GM19455 (cell line): Measurements from ENCODE around the gene AKT1.

Source experiments
- ATAC-seq: cut with Tn5 transposase; IDR thresholded peaks from one replicate; pipeline ENCODE4 v1.9.1; 2021; ENCODE audit not compliant: unreplicated experiment

AKT1 gene

GRCh38 chr14:104800015-104800770 lies 4.6 kb upstream of the AKT1 start:
- ATAC-seq = peak; percentile 51

- ATAC-seq = no peak
Measured at GRCh38 chr14:104799244-104800014, 3.9 kb upstream of the AKT1 start.

GRCh38 chr14:104798300-104799243 lies 3.0 kb upstream of the AKT1 start:
- no peak for ATAC-seq

- ATAC-seq = no peak
Measured at GRCh38 chr14:104797115-104798044, 1.8 kb upstream of the AKT1 start.

GRCh38 chr14:104796687-104797081 lies 1.1 kb upstream of the AKT1 start:
- ATAC-seq = no peak

- no peak for ATAC-seq
Measured at GRCh38 chr14:104795781-104796686, 486 bp upstream of the AKT1 start.

GRCh38 chr14:104794631-104794992 lies 936 bp downstream of the AKT1 start:
- no peak for ATAC-seq

GRCh38 chr14:104794099-104794498 lies 1.4 kb downstream of the AKT1 start:
- no peak for ATAC-seq

- no peak for ATAC-seq
Measured at GRCh38 chr14:104793703-104793959, 1.9 kb downstream of the AKT1 start.

- no peak for ATAC-seq
Measured at GRCh38 chr14:104792945-104793702, 2.4 kb downstream of the AKT1 start.

GRCh38 chr14:104792101-104792884 lies 3.3 kb downstream of the AKT1 start:
- ATAC-seq = no peak

GRCh38 chr14:104791425-104791824 lies 4.1 kb downstream of the AKT1 start:
- no peak for ATAC-seq

GRCh38 chr14:104789752-104790743 lies 5.5 kb downstream of the AKT1 start:
- ATAC-seq = no peak

GRCh38 chr14:104788873-104789663 lies 6.5 kb downstream of the AKT1 start:
- no peak for ATAC-seq

GRCh38 chr14:104788161-104788818 lies 7.3 kb downstream of the AKT1 start:
- ATAC-seq = no peak

- ATAC-seq = no peak
Measured at GRCh38 chr14:104787736-104788135, 7.8 kb downstream of the AKT1 start.
